ENCODE results near the gene SCYL2.
"Not testable (repeated sequence)": the region's sequence is repeated elsewhere in the genome, so short reads cannot be mapped to it uniquely, and the experiment has no call there.

SCYL2 gene

GRCh38 chr12:100317371-100317770, 50.4 kb downstream of the SCYL2 start:
- DNase-seq (ENCODE audit: low read depth in 2 of 2) = no peak

DNA sequence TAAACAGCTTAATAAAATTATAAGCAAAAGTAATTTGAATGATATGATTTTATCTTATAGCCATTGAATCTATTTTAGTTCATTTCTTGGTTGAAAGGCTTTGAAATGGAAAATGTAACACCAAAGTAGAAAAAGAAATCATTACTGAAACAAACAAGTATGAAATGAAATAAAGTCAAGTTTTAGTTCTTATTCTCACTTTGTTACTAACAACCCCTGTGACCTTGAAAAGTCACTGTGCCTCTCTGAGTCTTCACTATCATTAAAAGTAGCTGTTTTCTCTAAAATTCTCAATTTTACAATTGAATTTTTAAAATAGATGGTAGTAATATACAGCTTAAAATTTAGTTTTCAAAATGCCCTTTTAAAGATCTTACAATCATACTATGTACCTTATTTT, 57.5 kb downstream of the SCYL2 start:
- DNase-seq (ENCODE audit: low read depth in 2 of 2) = no peak

DNA sequence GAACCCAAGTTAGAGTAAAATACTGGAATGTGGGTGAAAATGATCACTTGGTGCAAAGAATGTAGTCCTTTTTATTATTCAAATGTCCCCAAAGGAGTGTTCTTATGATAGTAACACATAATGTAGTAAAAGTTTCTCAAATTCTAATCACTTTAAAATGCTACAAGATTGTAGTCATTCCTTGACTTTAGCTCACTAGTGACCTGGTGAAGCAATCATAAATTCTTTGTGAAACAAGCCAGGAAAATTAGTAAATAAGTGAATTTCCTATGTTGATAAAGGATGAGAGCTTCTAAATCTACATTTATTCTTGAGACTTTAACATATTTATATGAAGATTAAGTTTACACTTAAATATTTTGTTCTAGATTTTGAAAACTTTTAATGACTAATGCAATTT, 59.2 kb downstream of the SCYL2 start:
- DNase-seq (ENCODE audit: low read depth in 2 of 2) = no peak

- DNase-seq (ENCODE audit: low read depth in 2 of 2) = no peak
Observed at GRCh38 chr12:100329800-100330199, 62.8 kb downstream of the SCYL2 start.

- DNase-seq (ENCODE audit: low read depth in 2 of 2) = no peak
Observed at GRCh38 chr12:100331871-100332270, 64.9 kb downstream of the SCYL2 start.

DNA sequence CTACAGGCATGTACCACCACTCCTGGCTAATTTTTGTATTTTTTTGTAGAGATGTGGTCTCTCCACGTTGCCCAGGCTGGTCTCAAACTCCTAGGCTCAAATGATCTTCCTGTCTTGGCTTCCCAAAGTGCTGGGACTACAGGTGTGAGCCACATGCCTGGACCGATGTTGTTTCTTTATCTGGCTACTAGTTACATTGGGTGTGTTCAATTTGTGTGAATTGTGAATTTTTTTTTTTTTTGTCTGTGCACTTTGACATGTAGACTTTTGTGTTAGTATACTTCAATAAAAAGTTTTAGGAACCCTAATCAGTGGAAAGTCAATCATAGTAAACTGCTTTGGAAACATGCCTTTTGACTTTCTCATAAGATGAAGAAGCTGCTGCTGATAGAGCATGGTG, 65.9 kb downstream of the SCYL2 start:
- no peak for DNase-seq (ENCODE audit: low read depth in 2 of 2)

- DNase-seq (ENCODE audit: low read depth in 2 of 2) = no peak
Observed at GRCh38 chr12:100337299-100337698, 70.3 kb downstream of the SCYL2 start.

GRCh38 chr12:100337727-100338126, 70.8 kb downstream of the SCYL2 start:
- no peak for DNase-seq (ENCODE audit: low read depth in 2 of 2)

DNA sequence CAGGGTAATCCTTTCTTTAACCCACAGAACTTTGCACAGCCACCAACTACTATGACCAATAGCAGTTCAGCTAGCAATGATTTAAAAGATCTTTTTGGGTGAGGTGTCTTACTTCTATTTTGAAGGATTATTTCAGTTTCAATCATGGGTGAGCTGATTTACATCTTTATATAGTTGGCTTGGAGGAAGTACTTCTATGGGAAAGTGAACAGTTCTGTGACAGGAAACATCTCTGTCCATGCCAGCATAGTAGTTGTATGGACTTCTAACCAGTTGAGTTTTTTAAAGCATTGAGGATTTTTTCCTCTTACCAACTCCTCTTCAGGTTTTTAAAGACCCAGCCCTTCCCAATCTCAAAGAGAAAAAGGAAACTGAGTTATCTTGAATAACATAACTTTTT, 72.1 kb downstream of the SCYL2 start:
- no peak for DNase-seq (ENCODE audit: low read depth in 2 of 2)

- DNase-seq (ENCODE audit: low read depth in 2 of 2) = not testable (repeated sequence)
Observed at GRCh38 chr12:100342897-100343296, 75.9 kb downstream of the SCYL2 start.

DNA sequence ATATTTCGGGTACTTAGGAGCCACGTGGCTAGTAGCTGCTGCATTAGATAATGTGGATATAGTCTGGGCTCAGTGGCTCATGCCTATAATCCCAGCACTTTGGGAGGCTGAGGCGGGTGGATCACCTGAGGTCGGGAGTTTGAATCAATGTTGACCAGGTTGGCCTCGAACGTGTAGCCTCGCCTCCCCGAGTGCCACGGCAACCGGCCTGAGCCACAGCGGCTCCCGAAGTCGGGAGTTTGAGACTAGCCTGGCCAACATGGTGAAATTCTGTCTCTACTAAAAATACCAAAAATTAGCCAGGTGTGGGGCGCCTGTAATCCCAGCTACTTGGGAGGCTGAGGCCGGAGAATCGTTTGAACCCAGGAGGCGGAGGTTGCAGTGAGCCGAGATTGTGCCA, 77.4 kb downstream of the SCYL2 start:
- not testable (repeated sequence) for DNase-seq (ENCODE audit: low read depth in 2 of 2)

DNA sequence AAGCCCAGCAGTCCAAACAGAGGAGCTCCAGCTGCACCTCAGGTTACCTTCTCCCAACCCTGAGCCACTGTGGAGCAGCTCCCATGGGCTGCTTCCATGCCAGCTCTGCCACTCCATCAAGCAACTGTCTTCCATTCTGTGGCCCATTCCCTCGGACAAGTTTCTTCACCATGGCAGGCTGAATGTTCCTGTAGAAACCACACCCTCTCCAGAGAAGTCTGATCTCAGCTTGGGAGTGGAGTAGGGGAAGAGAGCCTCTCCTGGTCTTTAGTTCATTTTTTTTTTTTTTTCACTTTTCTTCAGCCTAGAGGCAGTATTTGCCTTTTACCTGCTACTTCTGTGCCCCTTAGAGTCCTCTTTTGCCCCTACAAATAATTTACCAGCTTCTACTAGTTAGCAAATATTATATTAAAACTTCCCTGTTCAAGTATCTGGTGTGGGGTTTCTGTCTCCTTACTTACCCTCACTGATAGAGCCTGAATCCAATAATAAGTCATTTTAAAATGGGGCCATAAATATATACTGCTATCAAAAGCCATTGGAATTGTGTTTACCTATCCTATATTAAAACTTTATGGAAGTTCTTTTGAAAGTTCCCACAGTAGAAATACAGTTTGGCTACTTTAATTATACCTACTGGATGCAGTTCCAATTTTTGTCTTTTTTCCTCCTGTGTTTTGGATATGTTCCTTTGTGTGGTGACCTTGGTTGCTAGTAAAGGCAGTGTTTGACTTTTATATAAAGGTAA, 78.2 kb downstream of the SCYL2 start:
- DNase-seq (ENCODE audit: low read depth in 2 of 2) = no peak

GRCh38 chr12:100346660-100347059, 79.7 kb downstream of the SCYL2 start:
- no peak for DNase-seq (ENCODE audit: low read depth in 2 of 2)

GRCh38 chr12:100348657-100349454, 81.9 kb downstream of the SCYL2 start:
- peak; percentile 3 to 5 for DNase-seq (ENCODE audit: low read depth in 2 of 2)

DNA sequence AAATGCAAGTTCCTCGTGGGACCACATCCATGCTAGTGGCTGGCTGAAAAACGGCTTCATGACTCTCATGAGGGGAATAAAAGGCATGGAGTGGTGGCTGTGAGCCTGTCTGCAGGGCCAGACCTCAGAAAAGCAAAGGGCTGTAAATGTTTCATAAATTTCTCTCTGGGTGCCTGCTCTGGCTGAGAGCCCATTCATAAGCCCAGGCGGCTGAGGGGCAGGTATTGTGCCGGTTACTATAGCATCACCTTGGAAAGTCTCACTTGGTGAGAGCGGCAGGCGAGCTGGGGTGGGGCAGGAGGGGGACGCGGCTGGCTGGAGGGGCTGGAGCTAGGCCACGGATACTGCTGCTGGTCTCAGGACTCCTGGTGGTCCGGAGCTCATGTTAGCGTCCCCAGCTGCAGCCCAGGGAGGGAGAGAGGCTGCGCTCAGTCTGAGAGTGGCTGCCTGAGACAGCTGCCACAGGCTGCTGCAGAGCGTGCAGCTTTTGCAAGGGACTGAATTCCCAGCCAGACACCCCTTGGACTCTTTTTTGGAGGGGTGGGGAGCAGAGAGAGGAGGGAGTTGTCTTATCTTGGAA, 89.8 kb downstream of the SCYL2 start, which contains the start of gene SLC17A8:
Gene SLC17A8 (plus strand): TSS at position 431 of the 580 bp plus-strand sequence. CDS start 318 bp downstream, outside the sequence.
- no peak for DNase-seq (ENCODE audit: low read depth in 2 of 2)

GRCh38 chr12:100359248-100359647, 92.3 kb downstream of the SCYL2 start:
- DNase-seq (ENCODE audit: low read depth in 2 of 2) = no peak

- peak; percentile 5 to 6 for DNase-seq (ENCODE audit: low read depth in 2 of 2)
Observed at GRCh38 chr12:100359822-100360221, 92.8 kb downstream of the SCYL2 start.

DNA sequence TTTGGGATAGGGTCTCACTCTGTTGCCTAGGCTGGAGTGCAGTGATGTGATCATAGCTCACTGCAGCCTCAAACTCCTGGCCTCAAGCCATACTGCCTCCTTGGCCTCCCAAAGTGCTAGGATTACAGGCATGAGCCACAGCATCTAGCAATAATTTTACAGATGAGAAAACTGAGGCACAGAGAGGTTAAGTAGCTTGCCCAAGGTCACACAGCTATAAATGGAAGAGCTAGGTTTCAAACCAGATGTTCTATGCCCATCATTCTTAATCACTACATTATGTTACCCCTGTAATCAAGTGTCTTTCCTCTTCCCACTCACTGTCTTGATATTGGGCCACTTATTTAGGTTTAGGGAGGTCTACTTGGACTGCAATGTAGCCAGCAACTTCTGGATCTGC, 93.5 kb downstream of the SCYL2 start:
- no peak for DNase-seq (ENCODE audit: low read depth in 2 of 2)

DNA sequence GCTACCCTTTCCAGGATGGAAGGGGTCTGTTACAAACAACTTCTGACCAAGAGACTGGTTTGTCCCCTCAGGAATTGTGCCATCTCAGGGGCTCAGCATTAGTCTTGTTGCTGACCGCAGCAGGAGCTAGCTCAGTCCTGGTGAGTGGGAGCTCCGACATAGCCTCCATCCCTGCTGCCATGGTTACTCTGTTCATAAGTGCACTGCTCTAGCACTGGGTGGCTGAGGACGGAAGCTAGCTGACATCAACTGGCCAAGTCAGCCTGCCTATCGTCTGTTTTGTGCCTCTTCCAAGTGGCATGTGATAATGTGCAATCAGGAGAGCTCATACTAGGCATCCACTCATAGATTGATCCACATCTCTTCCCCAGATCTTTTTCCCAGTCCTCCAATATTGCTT, 97.3 kb downstream of the SCYL2 start:
- DNase-seq (ENCODE audit: low read depth in 2 of 2) = no peak

- DNase-seq (ENCODE audit: low read depth in 2 of 2) = no peak
Observed at GRCh38 chr12:100365411-100365810, 98.4 kb downstream of the SCYL2 start.

DNA sequence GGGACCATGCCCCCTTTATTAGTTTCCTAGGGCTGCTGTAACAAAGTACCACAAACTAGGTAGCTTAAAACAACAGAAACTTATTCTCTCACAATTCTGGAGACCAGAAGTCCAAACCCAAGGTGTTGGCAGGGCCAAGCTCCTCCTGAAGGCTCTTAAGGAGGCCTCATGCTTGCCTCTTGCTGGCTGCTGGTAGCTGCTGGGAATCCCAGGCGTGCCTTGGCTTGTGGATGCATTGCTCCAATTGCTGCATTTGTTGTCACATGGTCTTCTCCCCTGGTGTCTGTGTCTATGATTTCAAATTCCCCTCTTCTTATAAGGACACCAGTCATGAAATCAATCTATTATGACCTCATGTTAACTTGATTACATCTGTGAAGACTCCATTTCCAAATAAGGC, 101.1 kb downstream of the SCYL2 start:
- DNase-seq (ENCODE audit: low read depth in 2 of 2) = no peak

- DNase-seq (ENCODE audit: low read depth in 2 of 2) = no peak
Observed at GRCh38 chr12:100371146-100371545, 104.2 kb downstream of the SCYL2 start.

Measured in fibroblast of skin of left quadriceps (primary cell).